HG03558 (cell line): Measurements from ENCODE around the gene E2F1.
"Not testable (repeated sequence)": the region's sequence is repeated elsewhere in the genome, so short reads cannot be mapped to it uniquely, and the experiment has no call there.

ENCODE experiments used
- ATAC-seq: cut with Tn5 transposase; IDR thresholded peaks from one replicate; pipeline ENCODE4 v1.9.1; 2021; ENCODE audit warnings: moderate number of reproducible peaks; ENCODE audit not compliant: unreplicated experiment; ENCODE audit errors: extremely low read depth

E2F1 gene

DNA sequence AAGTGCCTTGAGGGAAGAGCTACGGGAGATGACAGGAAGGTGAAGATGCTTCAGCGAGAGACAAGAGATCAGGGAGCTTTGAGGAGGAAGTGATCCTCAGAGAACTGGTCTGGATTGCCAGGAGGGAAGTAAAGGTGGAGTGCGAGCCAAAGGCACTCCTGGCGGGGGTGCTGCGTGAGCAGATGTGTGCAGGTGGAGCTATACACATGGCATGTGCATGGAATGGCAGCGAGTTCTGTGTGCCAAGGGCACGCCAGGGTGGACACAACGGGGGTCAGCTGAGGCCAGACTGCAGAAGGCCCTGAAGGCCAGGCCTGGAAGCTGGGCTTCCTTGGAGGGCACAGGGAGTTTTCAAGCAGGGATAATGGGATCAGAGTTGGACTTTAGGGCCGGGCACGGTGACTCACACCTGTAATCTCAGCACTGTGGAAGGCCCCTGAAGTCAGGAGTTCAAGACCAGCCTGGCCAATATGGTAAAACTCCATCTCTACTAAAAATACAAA, 27.7 kb upstream of the E2F1 start:
- no peak for ATAC-seq

DNA sequence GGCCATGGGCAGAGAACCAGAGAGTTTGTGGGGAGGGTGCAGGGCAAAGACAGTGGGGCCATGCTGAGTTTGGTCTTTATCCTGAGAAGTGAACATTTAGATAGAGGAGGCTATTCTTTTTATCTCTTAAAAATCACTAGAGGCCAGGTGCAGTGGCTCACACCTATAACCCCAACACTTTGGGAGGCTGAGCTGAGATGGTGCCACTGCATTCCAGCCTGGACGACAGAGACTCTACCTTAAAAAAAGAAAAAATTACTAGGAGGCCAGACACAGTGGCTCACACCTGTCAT, 25.2 kb upstream of the E2F1 start:
- ATAC-seq, result no peak

DNA sequence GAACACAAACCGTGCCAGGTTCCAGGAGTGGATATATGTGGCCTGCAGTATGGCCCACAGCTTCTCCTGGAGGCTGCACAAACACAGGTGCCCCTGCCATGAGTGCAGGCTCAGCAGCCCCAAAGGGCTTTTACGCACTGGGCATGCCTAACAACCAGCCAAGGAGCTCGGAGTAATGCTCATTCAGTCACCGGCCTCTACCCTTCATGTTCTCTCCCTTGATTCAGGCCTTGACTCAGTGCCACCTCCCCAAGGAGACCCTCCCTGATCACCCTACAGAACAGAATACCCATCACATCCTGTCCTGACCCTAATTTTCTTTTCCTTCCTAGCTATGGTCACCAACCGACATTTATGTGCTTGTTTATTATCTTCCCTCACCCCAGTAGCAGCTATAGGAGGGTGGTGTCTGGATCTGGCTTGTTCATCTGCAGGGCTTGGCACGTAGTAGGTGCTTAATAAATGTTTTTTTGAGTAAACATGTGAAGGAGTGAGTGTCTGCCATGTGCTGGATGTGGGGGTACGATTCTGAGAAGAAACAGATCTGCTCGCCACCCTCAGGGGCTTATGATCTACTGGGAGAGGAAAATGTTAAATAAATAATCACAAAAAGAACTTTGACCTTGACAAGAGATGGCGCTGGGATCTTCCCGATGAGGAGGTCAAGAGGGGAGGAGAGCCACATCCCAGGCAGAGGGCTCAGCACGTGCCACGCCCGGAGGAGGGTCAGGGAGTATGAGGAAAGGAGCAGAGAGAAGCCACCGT, 24.7 kb upstream of the E2F1 start:
- no peak for ATAC-seq

DNA sequence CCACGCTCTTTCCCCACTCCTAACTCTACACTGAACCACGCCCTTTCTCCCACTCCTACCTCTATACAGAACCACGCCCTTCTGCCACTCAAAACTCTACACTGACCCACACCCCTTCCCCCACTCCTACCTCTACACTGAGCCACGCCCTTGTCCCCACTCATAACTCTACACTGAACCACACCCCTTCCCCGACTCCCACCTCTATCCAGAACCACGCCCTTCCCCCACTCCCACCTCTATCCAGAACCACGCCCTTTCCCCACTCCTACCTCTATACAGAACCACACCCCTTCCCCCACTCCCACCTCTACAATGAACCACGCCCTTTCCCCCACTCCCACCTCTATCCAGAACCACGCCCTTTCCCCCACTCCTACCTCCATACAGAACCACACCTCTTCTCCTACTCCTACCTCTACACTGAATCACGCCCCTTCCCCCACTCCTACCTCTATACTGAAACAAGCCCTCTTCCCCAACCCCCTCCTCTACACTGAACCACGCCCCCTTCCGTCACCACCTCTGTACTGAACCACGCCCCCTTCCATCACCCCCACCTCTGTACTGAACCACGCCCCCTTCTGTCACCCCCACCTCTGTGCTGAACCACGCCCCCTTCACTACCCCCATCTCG, 23.8 kb upstream of the E2F1 start:
- no peak for ATAC-seq

- ATAC-seq, result no peak
Observed at GRCh38 chr20:33709398-33709797, 23.2 kb upstream of the E2F1 start.

DNA sequence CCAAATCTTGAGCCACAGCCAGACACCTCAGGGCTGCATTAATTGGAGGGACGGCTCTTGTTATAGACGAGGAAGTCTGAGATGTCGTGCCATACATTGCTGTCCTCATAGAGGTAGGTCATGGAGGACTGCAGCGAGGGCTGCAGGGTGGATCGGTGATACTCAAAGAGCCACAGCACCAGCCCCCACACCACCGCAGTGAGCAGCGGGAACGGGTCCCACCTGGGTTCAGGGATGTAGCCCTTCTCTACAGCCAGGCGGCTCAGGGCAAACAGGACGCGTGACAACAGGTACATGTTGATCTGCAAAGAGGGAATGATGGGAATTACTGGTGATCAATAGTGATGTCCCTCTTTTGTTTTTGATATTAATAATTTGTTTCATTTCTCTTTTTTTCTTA, 21.5 kb upstream of the E2F1 start:
- no peak for ATAC-seq

GRCh38 chr20:33704197-33704924, 18.2 kb upstream of the E2F1 start:
- ATAC-seq, result no peak

DNA sequence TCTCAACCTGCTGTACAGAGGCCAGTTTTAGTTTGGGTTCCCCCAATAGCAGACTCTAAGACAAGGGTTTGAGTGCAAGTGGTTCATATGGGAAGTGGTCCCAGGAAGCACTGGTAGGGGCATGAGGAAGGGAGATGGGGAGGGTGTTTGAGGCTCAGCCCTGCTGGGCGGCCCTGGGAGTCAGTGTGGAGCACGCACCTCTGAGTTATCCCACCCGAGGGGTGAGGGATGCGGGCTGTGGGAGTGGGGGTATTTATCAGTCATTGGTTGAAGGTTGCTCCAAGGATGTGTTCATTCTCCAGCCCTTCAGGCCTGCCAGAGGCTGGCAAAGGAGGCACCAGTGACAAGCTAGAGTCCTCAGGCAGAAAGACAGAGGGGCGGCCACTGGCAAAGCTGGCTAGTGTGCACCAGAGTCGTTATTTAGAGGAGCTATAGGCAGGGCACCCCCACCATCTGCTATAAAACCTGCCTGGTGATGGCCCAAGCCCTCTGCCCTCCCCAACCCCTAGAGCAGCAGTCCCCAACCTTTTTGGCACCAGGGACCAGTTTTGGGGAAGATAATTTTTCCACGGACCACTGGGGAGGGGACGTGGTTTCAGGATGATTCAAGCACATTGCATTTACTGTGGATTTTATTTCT, 17.4 kb upstream of the E2F1 start:
- no peak for ATAC-seq

DNA sequence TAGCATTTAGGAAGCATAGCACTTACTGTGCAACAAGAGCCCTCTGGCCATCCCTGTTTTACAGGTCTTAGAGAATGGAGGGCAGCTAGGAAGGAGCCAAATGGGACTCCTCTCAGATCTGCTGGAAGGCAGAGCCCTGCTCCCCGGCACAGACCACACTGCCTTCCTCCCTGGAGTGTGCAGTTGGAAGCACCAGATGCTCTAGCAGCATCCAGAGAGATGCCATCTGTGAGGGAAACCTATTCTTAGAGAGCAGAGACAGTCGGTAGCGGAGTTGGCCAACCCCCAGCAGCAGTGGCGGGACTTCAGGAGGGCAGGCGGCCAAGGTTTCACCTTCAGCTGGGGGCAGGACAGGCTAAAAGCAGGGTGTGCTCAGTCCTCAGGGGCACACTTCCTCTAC, 16.7 kb upstream of the E2F1 start:
- ATAC-seq, result no peak

DNA sequence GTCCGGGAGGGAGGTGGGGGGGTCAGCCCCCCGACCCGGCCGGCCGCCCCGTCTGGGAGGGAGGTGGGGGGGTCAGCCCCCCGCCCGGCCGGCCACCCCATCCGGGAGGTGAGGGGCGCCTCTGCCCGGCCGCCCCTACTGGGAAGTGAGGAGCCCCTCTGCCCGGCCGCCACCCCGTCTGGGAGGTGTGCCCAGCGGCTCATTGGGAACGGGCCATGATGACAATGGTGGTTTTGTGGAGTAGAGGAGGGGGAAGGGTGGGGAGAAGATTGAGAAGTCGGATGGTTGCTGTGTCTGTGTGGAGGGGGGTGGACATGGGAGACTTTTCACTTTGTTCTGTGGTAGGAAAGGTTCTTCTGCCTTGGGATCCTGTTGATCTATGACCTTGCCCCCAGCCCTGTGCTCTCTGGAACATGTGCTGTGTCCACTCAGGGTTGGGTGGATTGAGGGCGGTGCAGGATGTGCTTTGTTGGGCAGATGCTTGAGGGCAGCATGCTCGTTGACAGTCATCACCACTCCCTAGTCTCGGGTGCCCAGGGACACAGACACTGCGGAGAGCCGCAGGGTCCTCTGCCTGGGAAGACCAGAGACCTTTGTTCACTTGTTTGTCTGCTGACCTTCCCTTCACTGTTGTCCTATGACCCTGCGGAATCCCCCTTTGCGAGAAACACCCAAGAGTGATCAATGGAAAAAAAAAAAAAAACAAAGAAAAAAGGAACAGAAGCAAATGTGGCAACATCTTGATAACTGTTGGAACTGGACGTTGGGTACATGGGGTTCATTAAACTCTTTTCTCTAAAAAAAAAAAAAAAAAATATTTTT, 15.7 kb upstream of the E2F1 start:
- no peak for ATAC-seq

- ATAC-seq, result not testable (repeated sequence)
Observed at GRCh38 chr20:33700696-33701441, 14.7 kb upstream of the E2F1 start.

GRCh38 chr20:33698966-33699365, 12.8 kb upstream of the E2F1 start:
- not testable (repeated sequence) for ATAC-seq

DNA sequence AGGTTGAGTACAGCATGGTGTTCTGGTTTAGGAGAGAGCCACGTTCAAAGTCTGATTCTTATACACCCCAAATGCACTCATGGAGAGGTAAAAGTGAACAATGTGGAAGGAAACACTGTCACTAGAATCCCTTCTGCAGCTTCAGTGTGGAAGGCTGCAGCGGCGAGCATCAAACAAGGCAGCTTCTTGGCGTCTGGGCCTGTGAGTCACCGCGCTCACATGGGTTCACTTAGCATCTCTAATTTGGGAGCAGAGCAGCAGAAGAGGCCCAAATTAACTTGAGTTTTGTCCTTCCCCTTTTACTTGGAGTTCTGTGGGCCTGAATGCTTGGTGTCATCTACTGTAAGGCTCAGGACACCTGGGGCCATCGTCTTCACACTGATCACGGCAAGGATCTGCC, 10.9 kb upstream of the E2F1 start:
- no peak for ATAC-seq

- ATAC-seq, result no peak
Observed at GRCh38 chr20:33696448-33696847, 10.3 kb upstream of the E2F1 start.

GRCh38 chr20:33694639-33695012, 8.4 kb upstream of the E2F1 start:
- ATAC-seq, result no peak

DNA sequence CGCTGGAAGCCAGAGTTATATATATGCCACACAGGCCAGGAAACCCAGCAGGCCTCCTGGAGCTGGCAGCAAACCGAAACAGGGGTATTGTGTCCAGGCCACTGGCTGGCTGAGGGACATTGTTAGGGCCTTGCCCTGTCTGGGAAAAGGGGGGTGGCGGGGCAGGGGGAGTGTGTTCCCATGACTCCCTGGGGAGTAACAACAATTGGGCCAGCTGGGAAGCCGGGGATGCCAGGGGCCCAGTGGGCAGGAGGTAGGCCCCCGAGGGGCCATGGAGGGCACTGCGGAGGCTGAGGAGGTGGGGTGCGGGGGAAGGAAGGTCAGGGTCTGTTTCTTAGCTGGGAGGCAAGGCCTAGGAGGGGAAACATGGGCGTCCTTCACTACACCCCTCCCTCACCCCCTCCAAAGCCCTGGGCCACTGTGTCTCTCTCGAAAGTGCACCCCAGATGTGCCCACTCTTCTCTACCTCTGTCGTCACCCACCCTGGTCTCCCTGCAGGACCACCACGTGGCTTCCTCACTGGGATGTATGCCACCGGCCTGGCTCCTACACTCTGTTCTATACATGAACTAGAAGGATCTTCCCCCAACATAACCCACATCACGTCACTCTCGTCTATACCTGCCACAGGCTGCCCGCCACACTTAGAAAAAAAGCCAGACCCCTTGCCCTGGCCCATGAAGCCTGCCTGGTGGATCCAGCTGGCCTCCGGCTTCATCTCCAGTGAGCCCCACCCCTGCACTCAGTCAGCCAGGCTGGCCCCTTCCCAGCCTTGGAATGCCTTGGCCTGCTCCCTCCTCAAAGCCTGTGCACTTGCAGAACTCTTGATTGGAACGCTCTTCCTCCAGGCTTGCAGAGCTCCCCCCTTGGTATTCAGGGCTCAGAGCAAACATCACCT, 7.8 kb upstream of the E2F1 start:
- no peak for ATAC-seq

- ATAC-seq, result no peak
Observed at GRCh38 chr20:33693289-33693688, 7.1 kb upstream of the E2F1 start.

DNA sequence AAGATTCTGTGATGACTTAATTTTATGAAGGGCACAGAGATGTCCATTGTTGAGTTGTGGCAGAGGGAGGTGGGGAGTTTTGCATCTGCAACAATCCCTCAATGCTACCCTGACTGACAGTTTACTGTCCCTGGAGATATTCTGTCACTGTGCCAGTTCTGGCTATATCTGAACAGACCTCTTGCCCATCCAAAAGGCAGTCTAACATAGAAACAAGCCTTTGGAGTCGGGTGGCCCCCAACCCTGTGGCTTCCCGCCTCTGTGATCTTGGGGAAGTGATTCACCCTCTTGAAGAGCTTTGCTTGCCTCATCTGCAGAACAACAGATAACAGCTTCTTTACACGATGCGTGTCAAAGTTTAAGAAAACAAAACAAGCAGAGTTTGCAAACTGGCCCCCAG, 3.8 kb upstream of the E2F1 start:
- ATAC-seq, result no peak

GRCh38 chr20:33689493-33689892, 3.3 kb upstream of the E2F1 start:
- ATAC-seq, result no peak
